ENCODE results near the gene EIF2B4.
A peak's percentile ranks its signal among the peaks of the same experiment; 100 is the strongest.
"Not testable (repeated sequence)": the region's sequence is repeated elsewhere in the genome, so short reads cannot be mapped to it uniquely, and the experiment has no call there.

Gene EIF2B4

GRCh38 chr2:27377618-27378095 lies 7.5 kb upstream of the EIF2B4 start:
- no peak for DNase-seq (ENCODE audit: low read depth)

DNA sequence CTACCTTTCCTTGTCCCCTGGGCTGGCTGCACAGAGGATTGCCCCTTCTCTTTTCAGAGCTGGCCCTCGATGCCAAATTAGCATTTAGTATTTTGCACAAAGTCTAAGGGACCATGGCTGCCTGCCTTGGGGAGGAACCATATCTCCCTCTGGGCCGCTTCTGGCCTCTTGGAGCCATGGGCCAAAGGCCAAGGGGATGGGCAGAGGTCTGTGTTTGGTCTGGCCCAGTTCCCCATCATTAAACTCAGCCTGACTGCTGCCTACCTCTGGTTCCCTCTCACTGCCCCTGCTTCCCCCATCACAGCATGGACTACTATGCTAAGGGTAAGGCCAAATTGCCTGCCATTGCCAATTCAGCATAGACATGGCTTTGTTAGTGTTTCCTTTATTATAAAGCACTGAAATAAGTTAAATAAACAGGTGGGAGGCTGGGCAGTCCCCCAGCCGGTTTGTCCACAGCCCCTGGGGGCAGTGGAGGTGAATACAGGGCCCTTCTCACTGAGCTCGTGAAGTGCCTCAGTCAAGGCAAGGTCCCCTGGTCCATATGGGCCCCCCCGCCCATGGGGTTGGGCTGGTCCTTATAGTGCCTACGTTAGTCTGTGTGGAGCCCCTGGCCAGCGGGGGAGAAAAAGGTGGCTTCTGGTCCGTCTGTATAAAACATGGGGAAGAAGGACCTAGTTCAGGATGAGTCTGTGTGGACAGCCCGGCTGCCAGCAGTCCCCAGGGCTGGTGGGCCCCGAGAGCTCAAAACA lies 6.9 kb upstream of the EIF2B4 start:
- no peak for DNase-seq (ENCODE audit: low read depth)

- no peak for DNase-seq (ENCODE audit: low read depth)
Observed at GRCh38 chr2:27376151-27376865, 6.2 kb upstream of the EIF2B4 start.

DNA sequence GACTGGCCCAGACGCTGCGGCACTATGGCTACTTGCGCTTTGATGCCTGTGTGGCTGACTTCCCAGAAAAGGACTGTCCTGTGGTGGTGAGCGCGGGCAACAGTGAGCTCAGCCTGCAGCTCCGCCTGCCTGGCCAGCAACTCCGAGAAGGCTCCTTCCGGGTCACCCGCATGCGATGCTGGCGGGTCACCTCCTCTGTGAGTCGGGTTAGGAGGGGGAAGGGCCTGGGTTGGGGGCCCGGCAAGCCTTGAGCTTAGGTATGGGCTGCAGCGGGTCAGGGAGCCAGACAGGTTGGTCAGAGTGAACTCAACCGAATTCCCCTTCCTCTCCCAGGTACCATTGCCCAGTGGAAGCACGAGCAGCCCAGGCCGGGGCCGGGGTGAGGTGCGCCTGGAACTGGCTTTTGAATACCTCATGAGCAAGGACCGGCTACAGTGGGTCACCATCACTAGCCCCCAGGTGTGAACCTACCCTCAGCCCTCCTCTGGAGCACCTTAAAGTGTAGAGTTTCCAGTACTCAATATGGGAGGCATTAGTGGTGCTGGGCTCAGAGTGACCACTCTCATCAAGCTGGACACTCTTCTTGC lies 5.5 kb upstream of the EIF2B4 start:
- DNase-seq (ENCODE audit: low read depth), result no peak

- no peak for DNase-seq (ENCODE audit: low read depth)
Observed at GRCh38 chr2:27373567-27373966, 3.4 kb upstream of the EIF2B4 start.

DNA sequence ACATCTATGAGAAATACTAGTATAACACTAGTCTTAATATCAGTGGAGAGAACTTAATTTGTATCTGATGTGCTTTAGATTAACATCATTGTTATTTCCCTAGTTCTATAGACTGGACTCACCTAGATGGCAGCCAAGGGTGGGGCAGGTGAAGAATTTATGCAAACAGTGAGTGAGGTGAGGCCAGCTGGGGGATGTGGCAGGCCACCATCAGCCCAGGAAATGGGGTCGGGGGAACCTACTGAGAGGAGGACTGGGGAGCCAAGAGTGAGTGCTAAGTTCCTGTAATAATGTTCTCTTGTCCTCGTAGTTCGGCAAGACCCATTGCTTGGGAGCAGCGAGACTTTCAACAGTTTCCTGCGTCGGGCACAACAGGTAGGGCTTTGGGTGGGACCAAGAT lies 2.8 kb upstream of the EIF2B4 start:
- no peak for DNase-seq (ENCODE audit: low read depth)

GRCh38 chr2:27370816-27371620 lies 880 bp upstream of the EIF2B4 start:
- peak; percentile 16 for DNase-seq (ENCODE audit: low read depth)

DNA sequence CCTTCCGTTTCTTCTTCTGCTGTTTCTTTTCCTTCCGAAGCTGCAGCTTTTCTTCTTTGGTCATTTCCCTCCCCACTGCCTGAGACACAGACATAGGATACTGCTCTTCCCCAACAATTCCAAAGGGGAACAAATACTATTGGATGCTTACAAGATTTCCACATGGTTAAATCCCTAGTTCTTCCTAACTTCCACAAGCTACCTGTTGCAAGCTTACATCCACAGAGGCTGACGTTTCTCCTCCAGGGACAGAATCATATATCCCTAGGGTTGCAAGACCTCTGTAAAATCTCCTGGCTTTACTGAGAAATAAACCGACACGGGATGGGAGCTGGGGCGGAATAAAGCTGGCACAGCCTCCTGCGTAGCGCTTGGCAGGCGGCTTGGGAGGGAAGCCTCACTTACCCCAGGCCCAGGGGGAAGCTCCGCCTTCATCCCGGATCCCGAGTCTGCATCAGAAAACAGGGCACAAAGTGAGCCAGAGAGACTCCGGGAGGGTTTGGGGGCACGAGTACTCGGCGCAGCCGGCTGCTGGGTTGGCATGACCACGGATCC lies 590 bp downstream of the EIF2B4 start:
- DNase-seq (ENCODE audit: low read depth), result no peak

DNA sequence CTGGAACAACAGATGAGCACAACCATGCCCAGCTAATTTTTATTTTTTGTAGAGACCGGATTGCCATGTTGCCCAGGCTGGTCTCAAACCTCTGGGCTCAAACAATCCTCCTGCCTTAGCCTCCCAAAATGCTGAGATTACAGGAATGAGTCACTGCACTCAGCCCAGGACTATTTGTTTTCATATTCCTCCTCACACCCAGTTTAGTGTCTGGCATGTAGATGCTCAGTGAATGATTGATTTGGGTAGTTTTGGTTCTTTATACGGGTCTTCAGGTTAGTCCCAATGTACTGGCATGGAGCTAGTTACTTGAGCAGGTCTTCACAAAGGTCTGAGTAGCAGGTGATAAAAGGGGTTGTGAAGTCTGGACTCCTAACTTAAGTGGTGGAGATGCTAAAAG lies 6.2 kb downstream of the EIF2B4 start:
- DNase-seq (ENCODE audit: low read depth), result no peak

GRCh38 chr2:27362678-27363420 lies 7.3 kb downstream of the EIF2B4 start:
- no peak for DNase-seq (ENCODE audit: low read depth)

GRCh38 chr2:27356382-27357181 lies 13.6 kb downstream of the EIF2B4 start, which contains the start of gene GTF3C2:
Gene GTF3C2 (minus strand): TSS chr2:27356764. CDS start chr2:27343554, 13,210 bp downstream.
- peak; percentile 85 for DNase-seq (ENCODE audit: low read depth)

- peak; percentile 17 for DNase-seq (ENCODE audit: low read depth)
Observed at GRCh38 chr2:27356056-27356381, 14.1 kb downstream of the EIF2B4 start.

- DNase-seq (ENCODE audit: low read depth), result no peak
Observed at GRCh38 chr2:27354597-27354927, 15.6 kb downstream of the EIF2B4 start.

DNA sequence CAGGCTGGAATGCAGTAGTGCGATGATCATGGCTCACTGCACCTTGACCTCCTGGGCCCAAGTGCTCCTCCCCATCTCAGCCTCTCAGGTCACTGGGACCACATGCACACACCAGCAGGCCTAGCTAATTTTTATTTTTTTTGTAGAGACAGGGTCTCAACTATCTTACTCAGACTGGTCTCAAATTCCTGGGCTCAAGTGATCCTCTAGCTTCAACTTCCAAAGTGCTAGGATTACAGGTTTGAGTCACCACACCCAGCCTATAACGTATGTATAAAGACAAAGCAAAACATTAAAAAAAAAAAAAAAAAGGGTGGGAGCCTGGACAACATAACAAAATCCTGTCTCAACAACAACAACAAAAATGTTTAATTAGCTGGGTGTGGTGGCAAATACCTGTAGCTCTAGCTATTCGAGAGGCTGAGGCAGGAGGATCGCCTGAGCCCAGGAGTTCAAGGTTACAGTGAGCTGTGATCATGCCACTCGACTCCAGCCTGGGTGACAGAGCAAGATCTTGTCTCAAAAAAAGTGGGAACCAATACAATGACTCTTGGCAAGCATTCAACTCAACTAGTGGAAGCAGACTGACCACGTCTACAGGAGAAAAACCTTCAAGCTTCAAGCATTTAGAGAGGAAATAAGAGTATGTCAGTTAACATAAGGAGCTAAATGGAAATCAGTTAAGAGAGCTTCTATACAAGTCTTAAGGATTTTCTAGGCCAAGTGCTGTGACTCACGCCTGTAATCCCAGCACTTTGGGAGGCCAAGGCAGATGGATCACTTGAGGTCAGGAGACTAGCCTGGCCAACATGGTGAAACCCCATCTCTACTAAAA lies 16.2 kb downstream of the EIF2B4 start:
- DNase-seq (ENCODE audit: low read depth), result peak; percentile 8

DNA sequence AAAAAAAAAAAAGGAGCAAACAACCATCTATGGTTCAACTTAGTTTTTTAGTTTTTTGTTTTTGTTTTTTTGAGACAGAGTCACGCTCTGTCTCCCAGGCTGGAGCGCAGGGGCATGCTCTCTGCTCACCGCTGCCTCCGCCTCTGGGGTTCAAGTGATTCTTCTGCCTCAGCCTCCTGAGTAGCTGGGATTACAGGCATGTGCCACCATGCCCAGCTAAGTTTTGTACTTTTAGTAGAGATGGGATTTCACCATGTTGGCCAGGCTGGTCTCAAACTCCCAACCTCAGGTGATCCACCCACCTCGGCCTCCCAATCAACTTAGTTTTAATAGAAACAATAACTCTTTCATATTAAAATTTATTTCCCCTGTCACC lies 16.8 kb downstream of the EIF2B4 start:
- DNase-seq (ENCODE audit: low read depth), result not testable (repeated sequence)

GRCh38 chr2:27351802-27352598 lies 18.1 kb downstream of the EIF2B4 start:
- DNase-seq (ENCODE audit: low read depth), result no peak

DNA sequence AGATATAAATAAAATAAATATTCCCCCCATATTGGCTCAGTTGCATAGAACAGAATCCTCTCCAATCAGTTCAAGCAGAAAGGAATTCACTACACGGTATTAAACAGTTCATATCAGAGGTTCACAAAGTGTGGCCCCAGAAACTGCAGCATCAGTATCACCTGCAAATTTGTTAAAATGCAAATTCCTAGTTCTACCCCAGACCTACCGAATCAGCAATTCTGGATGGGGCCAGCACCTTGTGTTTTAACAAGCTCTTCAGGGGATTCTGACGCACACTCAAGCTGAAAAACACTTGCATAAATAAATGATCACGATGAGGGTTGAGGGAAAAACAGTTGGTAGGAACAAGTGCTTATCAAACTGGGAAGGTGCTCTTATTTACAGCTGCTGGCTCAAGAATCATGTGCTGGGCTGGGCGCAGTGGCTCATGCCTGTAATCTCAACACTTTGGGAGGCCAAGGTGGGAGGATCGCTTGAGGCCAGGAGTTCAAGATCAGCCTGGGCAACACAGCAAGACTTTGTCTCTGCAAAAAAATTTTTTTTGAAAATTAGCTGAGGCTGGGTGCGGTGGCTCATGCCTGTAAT lies 19.9 kb downstream of the EIF2B4 start:
- DNase-seq (ENCODE audit: low read depth), result no peak

DNA sequence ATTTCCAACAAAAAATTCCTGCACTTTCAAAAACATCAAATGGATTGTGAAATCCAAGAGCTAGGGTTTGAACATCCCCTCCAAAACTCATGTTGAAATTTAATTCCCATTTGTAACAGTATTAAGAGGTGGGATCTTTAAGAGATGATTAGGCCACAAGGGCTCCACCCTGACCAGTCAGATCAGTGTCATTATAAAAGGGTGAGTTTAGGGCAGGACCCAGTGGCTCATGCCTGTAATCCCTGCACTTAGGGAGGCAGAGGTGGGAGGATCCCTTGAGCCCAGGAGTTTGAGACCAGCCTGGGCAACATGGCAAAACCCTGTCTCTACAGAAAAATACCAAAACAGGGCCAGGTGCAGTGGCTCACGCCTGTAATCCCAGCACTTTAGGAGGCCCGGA lies 22.5 kb downstream of the EIF2B4 start:
- DNase-seq (ENCODE audit: low read depth), result no peak

Measured in GM04503 (cell line).